Posterior vena cava (tissue), 2 donors: ENCODE data around the gene SESN1. TPM values are rescaled to one million over a fixed set of nuclear protein-coding genes. Genes with fewer than 3 reads are reported as not detected.
"Not testable (repeated sequence)": the region's sequence is repeated elsewhere in the genome, so short reads cannot be mapped to it uniquely, and the experiment has no call there.

ENCODE experiments used
- DNase-seq: peaks from one replicate; pipeline ENCODE4 v3.0.0-alpha.2; 2020; ENCODE audit warnings: low spot score
- intact Hi-C, 2 donors: fragments of 100-400 bp; cut with DNase I; formaldehyde crosslinking; loops; one replicate each; pipeline versions ENCODE4 v1.14.1 to v1.14.2; 2022 to 2023
- total RNA-seq, 2 donors: library from RNA; stranded (reverse); fragmentation: NEBNext Ultra II Directional; extraction: Animal tissue kit (Norgen Biotek cat#: 25700); gene quantifications; one replicate each; pipeline ENCODE4 v1.2.1, GENCODE V29; 2021
- donor health status: DM: yes; HTN: yes; CAD: no.
- donor health status: DM: yes; HTN: yes; CAD: no.

SESN1 gene
- total RNA-seq, 2 donors from 2014 or later: 25.3 to 33.8 TPM

- DNase-seq: no peak
- intact Hi-C loops: no loop called here
Measured at GRCh38 chr6:108983151-108983550, 111.5 kb downstream of the SESN1 start.

- DNase-seq: no peak
- intact Hi-C loops: no loop called here
Measured at GRCh38 chr6:108982154-108983113, 112.2 kb downstream of the SESN1 start.

- intact Hi-C loops, DNase-seq: not testable (repeated sequence)
Measured at GRCh38 chr6:108978638-108979037, 116.0 kb downstream of the SESN1 start.

- intact Hi-C loops: no loop called here
- no peak for DNase-seq
Measured at GRCh38 chr6:108974201-108974600, 120.4 kb downstream of the SESN1 start.

GRCh38 chr6:108969776-108970175, 124.9 kb downstream of the SESN1 start:
- no peak for DNase-seq
- intact Hi-C loops: no loop called here

GRCh38 chr6:108968325-108969316, 126.0 kb downstream of the SESN1 start:
- intact Hi-C loops: no loop called here
- no peak for DNase-seq

GRCh38 chr6:108966855-108967755, 127.5 kb downstream of the SESN1 start:
- intact Hi-C loops: no loop called here
- peak; percentile 82 for DNase-seq

- DNase-seq: no peak
Measured at GRCh38 chr6:108966251-108966650, 128.4 kb downstream of the SESN1 start.

GRCh38 chr6:108961985-108962384, 132.7 kb downstream of the SESN1 start:
- no peak for DNase-seq
- intact Hi-C loops: no loop called here

More at GRCh38 chr6:108966251-108966650, 128.4 kb downstream of the SESN1 start:
- intact Hi-C loops: no loop called here

GRCh38 chr6:108961077-108961476, 133.6 kb downstream of the SESN1 start:
- DNase-seq: no peak
- intact Hi-C loops: no loop called here

- no peak for DNase-seq
- intact Hi-C loops: no loop called here
Measured at GRCh38 chr6:108960601-108961000, 134.0 kb downstream of the SESN1 start.

- intact Hi-C loops: no loop called here
- DNase-seq: no peak
Measured at GRCh38 chr6:108959972-108960582, 134.6 kb downstream of the SESN1 start.

GRCh38 chr6:108958900-108959770, 135.5 kb downstream of the SESN1 start:
- no peak for DNase-seq
- intact Hi-C loops: no loop called here

GRCh38 chr6:108957221-108957620, 137.4 kb downstream of the SESN1 start:
- DNase-seq: no peak
- intact Hi-C loops: no loop called here

- no peak for DNase-seq
- intact Hi-C loops: no loop called here
Measured at GRCh38 chr6:108955329-108955949, 139.2 kb downstream of the SESN1 start.

- DNase-seq: no peak
- intact Hi-C loops: no loop called here
Measured at GRCh38 chr6:108953681-108954080, 141.0 kb downstream of the SESN1 start.
